ENCODE data around the gene DDX50. TPM values are rescaled to one million over a fixed set of nuclear protein-coding genes. Genes with fewer than 3 reads are reported as not detected.
A peak's percentile ranks its signal among the peaks of the same experiment; 100 is the strongest.
"Not testable (repeated sequence)": the region's sequence is repeated elsewhere in the genome, so short reads cannot be mapped to it uniquely, and the experiment has no call there.

The DDX50 gene, protein sequence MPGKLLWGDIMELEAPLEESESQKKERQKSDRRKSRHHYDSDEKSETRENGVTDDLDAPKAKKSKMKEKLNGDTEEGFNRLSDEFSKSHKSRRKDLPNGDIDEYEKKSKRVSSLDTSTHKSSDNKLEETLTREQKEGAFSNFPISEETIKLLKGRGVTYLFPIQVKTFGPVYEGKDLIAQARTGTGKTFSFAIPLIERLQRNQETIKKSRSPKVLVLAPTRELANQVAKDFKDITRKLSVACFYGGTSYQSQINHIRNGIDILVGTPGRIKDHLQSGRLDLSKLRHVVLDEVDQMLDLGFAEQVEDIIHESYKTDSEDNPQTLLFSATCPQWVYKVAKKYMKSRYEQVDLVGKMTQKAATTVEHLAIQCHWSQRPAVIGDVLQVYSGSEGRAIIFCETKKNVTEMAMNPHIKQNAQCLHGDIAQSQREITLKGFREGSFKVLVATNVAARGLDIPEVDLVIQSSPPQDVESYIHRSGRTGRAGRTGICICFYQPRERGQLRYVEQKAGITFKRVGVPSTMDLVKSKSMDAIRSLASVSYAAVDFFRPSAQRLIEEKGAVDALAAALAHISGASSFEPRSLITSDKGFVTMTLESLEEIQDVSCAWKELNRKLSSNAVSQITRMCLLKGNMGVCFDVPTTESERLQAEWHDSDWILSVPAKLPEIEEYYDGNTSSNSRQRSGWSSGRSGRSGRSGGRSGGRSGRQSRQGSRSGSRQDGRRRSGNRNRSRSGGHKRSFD
- 19.8 and 22.7 TPM in 2 replicates for total RNA-seq

DNA sequence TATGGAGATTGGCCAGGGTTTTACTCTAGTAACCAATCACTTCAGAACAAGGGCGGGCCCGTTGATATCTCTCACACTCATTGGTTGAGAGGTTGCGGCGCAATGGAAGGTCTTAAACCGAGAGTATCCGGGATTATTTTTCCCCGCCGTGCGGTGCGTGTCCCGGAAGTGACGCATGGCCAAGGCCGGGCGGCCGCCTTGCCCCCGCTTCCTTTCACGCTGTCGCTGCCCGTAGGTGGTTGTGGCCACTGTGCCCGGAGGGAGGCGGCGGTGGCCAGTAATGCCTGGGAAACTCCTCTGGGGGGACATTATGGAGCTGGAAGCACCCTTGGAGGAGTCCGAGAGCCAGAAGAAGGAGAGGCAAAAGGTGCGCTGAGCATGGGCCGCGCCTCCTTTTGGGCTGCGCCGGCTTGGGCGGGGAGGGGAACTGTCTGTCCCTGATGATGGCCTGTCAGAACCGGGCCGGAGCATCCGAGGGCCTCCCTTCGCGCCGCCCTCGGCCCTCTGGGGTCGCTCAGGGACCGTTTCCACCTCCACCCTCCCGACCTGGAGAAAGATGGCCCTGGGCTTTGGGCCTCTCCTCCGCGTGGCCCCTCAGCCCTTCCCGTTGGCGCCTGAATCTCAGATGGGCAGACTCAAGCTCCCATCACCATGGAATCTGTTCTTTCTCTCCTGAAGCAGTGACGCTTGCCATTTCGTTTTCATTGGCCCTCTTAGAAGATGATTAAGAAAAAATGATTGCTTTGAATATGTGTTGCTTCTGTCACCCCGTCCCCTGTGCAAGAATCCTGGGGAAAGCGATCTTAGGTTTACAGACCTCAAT is at the start of gene DDX50:
DDX50 (plus strand) TSS at position 211 of the 823 bp plus-strand sequence; CDS start at position 281, 70 bp downstream.
- peak; percentile 97 for DNase-seq (ENCODE audit: extremely low read depth, low read depth, low spot score)

DNA sequence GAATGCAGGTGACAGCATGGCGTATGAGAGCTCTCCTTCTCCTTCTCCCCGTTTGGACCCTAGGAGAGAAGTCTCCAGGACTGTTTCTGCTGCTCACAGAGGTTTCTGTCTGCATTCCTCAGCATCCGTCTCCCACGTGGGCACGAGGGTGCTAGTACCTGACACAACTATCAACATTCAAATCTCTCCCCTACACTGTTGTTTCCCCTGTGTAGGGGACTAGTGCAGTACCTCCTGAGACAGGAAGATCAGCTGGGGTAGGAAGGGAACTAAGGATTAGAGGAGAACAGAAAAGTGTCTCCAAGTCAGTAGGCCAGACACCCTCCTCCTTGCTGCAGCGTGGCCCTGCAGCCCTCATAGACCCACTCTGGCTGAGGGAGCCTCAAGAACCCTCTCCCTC is 44.8 kb upstream of the DDX50 start:
- DNase-seq (ENCODE audit: extremely low read depth, low read depth, low spot score) = no peak

DNA sequence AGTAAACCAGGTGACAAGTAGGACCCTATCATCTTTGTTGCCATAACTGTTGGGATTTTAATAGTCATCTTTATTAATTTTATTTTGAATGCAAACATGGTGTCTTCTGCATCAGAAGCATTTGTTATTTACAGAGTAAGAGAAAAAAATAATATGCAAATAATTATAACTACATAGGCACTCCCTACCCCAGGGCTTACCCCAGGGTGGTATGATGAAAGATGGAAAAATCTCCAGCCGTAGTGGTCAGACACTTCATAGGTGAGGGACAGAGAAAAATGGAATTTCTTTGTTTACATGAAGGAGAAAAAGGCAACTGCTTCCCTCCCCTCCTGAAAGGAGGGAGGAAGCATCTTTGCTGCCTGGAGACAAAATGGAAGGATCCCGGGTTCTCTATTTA is 44.1 kb upstream of the DDX50 start:
- DNase-seq (ENCODE audit: extremely low read depth, low read depth, low spot score) = no peak

DNA sequence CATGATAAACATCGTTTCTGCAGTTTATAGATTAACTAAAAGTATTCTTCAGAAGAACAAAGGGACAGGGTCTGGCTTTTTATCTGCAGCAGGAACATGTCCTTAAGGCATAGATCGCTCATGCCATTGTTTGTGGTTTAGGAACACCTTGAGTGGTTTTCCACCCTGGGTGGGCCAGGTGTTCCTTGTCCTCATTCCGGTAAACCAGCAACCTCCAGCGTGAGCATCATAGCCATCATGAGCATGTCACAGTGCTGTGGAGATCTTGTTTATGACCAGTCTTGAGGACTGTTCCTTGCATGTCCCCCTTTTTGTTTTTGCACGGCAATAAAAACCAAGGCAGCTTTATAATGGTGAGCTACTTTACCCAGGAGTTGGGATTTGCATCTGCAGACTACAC is 39.9 kb upstream of the DDX50 start:
- no peak for DNase-seq (ENCODE audit: extremely low read depth, low read depth, low spot score)

DNA sequence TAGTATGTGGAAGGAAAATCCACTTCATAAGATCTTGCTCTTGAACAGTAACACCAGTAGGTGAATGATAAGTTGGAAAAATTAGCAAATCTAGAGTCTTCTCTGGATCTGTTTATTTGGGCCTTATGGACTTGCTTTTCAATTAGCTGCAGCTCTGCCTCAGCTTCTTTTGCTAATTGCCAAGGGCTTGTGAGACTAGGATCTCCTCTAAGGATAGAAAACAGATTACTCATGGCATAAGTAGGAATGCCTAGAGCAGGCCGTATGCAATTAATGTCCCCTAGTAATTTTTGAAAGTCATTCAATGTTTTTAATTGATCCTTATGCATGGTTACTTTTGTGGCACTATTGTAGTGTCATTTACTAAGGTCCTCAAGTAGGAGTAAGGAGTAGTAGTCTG is 36.5 kb upstream of the DDX50 start:
- DNase-seq (ENCODE audit: extremely low read depth, low read depth, low spot score) = no peak

DNA sequence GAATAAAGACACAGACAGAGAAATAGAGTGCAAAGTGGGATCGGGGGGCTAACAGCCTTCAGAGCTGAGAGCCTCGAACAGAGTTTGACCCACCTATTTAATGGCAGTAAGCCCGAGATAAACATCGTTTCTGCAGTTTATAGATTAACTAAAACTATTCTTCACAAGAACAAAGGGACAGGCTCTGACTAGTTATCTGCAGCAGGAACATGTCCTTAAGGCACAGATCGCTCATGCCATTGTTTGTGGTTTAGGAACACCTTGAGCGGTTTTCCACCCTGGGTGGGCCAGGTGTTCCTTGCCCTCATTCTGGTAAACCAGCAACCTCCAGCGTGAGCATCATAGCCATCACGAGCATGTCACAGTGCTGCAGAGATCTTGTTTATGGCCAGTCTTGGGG is 32.9 kb upstream of the DDX50 start:
- not testable (repeated sequence) for DNase-seq (ENCODE audit: extremely low read depth, low read depth, low spot score)

DNA sequence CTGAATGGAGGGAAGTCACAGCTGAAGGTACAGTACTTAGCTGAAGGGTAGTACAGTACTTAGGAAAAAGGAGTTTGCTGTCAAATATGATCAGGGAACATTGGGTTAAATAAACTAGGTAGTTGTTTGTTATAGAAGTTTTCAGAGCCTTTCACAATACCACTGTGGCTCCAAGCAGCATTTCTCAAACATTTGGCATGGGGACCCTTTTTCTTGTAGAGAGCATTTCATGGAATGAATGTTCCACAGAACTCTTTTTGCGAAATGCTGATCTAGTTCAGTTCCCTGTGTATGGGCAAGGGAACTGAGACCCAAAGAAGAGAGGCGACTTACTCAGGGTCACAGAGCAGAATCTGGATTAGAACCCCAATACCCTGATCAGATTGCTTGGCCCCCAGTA is 31.5 kb upstream of the DDX50 start:
- no peak for DNase-seq (ENCODE audit: extremely low read depth, low read depth, low spot score)

DNA sequence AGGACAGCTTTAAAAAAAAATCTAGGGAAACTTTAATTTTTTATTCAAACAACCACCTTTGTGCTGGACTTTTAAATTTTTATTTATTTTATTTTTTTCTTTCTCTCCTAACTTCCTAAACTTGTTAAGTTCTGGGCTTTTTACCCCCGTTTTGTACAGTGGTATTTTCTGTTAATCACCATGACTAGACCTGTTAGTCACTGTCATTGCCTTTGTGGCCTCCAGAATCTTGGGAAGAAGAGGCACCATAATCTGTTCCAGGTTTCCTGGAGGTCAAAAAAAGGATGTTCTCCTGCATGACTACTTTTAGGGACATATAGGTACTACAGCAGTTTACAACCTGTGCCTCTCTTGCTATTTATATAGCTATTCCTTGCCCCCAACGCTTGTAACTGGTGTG is 31.1 kb upstream of the DDX50 start:
- no peak for DNase-seq (ENCODE audit: extremely low read depth, low read depth, low spot score)

DNA sequence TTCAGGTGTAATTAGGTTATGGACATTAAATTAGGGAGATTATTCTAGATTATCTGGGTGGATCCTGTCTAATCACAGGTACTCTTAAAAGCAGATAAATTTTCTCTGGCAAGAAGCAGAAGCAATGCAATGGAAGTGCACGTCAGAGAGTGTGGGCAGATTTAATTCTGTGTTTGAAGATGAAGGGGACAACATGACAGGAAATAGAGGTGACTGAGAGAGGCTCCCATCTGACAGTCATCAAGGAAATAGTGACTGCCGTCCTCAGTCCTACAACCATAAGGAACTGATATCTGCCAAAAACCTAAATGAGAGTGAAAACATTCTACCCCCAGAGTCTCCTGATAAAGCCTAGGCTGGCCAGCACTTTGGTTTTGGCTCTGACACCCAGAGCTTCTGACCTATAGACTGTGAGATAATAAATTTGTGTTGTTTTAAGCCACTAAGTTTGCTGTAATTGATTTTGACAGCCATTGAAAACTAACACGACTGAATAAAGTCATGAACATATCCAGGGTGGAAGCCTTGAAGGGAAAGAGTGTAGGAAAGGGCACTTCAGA is 30.5 kb upstream of the DDX50 start:
- DNase-seq (ENCODE audit: extremely low read depth, low read depth, low spot score) = no peak

DNA sequence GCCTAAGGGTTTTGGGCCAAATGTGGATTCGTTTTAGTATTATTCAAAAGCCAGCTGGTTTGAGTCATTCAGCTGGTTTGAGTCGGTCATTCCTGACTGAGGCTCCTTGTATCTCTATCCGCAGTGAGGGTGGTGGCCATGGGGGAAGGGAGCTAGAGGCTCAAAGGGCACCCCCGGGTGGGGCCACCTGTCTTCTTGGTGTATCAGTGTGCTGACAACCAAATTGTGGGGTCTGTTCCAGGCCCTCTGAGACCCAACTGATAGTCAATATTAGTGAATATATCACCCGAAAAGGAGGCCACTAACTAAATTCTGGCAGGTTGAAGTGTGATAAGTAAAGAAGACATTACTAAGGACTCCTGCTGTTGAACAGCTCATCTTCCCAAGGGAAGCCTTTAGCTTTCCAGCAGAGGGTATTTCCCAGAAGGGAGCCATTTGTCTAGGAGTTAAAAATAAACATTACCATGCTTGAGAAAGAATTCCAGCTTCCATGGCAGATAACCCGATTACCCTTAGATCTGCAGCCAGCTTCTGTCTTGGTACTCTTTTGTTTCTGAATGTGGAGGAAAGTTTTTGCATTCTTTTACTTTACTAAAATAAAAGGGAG is 29.9 kb upstream of the DDX50 start:
- no peak for DNase-seq (ENCODE audit: extremely low read depth, low read depth, low spot score)

DNA sequence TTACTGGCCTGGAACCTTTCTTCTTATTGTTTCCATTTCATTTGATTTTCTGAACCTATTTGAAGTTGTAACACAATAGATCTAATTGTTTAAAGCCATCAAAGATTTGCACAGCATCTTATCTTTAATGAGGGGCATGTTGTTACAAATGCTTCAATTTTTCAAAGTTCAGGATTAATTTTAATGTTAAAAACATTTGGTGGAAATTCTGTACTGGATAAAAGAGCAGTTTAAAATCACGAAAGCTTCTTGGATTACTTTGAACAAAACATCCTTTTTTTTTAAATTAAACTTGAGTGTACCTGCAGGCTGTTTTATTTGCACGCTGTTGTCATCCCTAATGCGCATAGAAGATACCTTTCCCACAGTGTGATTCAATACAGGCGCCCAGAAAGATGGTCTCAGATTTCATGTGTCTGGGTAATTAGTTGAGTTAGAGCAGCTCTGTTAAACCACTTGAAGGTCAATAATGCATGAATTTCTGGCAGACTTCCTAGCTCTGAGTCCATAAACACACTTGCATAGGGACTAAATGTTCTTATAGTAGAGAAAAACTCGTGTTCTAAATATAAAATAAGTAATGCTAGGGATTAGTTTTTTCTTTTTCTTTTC is 29.3 kb upstream of the DDX50 start:
- no peak for DNase-seq (ENCODE audit: extremely low read depth, low read depth, low spot score)

DNA sequence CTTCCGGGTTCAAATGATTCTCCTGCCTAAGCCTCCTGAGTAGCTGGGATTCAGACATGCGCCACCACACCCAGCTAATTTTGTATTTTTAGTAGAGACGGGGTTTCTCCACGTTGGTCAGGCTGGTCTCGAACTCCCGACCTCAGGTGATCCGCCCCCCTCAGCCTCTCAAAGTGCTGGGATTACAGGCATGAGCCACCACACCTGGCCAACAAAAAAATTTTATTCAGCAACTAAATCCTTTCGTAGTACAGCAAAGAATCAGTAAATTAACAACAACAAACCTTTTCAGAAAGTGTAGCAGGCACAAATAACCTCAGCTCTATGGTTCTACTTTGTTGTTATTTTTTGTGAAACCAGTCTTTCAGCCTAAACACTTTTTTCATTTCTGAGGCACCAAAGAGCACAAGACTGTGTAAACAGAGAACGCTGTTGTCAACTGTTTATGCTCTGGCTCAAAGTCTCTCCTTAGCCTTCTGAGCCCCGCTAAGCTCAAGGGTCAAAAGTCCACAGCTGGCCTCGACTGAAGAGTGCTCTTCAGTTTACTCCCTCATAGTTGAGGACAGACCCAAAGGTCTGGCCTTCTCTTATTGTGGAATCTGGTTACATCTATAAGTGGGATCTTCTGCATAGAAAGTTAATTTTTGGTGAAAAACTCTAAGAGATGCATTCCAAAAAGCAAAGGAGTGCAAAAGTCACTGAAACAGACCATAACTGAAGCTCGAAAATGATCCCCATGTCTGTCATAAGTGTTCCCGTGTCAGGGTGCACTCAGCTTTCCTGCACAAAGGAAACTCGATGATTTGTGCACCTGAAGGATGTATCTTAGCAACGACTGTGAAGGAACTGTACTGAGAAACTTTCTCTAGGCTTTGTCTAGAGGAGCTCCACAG is 24.6 kb upstream of the DDX50 start:
- no peak for DNase-seq (ENCODE audit: extremely low read depth, low read depth, low spot score)

DNA sequence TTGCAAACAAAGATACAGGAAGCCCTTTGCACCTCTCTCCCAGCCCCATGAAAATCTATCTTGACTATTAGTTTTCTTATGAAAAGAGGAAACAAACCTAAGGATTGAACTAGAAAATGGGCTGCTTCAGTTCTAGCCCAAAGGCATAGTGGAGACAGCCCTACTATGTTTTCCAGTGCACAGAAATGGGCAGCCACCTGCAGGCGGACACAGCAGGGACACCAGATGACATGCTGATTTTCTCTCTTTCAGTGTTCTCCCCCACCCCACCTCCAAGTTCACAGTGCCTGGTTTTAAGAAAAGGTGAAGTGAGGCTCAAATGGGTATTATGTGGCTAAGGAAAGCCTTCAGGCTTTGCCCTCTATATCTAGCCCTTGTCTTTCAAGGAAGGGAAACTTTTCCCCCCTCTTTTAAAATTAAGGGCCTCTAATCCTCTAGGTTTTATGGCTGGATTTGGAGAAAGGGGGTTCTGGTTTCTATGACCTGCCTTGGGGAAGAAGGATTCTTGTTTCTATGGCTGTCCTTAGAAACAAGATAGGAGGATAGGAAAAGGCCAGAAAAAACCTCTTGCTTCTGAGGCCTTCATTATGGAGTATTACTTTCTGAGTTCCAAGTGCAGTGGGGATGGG is 23.5 kb upstream of the DDX50 start:
- DNase-seq (ENCODE audit: extremely low read depth, low read depth, low spot score) = no peak

DNA sequence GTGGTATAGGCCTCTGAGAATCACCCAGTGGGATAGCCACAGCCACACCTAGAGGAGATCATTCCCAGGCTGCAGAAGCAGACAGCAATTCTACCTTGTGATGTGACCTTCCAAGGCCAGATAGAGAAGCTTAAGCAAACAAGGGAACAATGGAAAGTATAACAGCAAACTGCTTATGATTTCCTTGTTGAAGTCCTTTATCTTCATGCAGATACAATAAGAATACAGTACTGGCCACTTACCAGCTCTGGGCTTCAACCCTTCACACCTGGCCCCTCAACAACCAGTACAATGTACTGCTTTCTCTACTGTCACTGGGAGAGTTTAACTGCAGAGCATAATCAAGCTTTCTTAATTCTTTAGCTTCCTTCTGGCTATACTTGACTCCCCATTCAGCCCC is 22.6 kb upstream of the DDX50 start:
- DNase-seq (ENCODE audit: extremely low read depth, low read depth, low spot score) = no peak

DNA sequence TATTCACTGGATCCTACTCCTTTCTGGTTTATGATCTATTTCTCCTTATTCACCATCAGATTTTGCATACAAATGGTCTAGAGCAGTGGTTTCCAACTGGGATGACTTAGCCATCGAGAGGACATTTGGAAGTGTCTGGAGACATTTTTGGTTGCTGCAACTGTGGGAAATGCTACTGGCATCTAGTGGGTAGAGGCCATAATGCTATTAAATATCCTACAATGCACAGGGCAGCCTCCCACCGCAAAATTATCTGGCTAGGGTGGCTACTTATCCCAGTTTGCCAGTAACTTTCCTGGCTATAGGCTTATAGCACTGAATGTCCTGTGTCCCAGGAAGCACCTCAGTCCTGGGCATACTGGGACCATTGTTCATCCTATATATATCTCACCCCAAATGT is 21.5 kb upstream of the DDX50 start:
- no peak for DNase-seq (ENCODE audit: extremely low read depth, low read depth, low spot score)

DNA sequence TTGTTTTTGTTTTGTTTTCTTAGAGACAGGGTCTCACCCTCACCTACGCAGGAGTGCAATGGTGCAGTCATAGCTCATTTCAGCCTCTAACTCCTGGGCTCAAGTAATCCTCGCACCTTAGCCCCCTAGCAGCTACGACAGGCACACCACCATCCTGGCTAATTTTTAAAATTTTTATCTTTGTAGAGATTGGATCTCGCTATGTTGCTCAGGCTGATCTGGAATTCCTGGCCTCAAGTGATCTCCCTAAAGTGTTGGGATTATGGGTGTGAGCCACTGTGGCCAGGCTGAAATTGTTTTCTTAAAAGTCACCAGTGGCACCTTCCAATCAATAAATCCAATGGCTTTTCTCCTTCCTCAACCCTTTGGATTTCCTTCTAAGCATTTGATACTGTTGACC is 20.9 kb upstream of the DDX50 start:
- no peak for DNase-seq (ENCODE audit: extremely low read depth, low read depth, low spot score)

DNA sequence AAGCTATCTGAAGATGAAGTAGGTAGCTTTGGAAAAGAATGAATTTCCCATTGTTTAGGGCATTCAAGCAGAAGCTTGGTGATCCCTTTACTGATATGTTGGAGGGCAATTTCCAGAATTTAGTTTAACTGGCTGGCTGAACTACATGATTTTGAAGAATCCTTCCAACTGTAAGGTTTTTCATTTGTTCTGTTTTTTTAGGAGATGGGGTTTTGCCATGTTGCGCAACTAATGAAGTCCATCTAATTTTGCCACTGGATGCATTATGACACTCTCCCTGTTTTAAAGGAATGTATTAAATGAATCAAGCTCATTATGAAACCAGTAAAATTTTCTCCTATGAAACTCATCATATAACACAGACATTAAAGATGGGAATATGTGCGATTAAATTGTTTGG is 6.1 kb upstream of the DDX50 start:
- no peak for DNase-seq (ENCODE audit: extremely low read depth, low read depth, low spot score)

DNA sequence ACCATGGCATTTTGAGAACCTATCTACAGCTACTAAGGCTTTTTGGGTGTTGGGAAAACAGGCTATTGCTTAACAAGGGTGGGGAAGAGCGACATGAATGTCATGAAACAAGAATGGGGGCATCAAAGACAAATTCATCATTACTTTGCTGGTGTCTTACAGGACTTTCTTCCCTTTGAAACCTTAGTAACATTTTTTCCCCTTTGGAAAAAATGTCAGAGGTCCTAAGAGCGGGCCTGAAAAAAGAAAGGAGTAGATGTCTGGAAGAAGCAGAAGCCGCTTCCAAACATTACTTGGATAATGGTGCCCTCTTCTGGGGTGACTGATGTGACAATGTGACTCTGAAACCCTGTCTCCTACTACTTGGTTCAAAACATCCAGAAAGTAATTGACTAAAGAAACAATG is 3.8 kb upstream of the DDX50 start:
- DNase-seq (ENCODE audit: extremely low read depth, low read depth, low spot score) = no peak
